ENCODE measurements around the gene BAIAP2.

BAIAP2 gene

GRCh38 chr17:81090361-81091136 lies 55.6 kb downstream of the BAIAP2 start:
- TF ChIP-seq CTCF (IDR thresholded peaks at IDR 0.05; ENCODE audit: low read depth, low read length, missing control alignments), result no peak
- no peak for DNase-seq (ENCODE audit: low read depth)
- H3K4me3 ChIP-seq (ENCODE audit: low read depth, low read length), result no peak overlapping the region
- in situ Hi-C loops (cut with HindIII; ENCODE audit: low sequenced_read_pairs), result loop anchor here (25.0 kb wide), 1 partner anchor 653 kb away; no protein-coding TSS in a partner anchor

GRCh38 chr17:81091154-81091553 lies 56.2 kb downstream of the BAIAP2 start:
- no peak for TF ChIP-seq CTCF (IDR thresholded peaks at IDR 0.05; ENCODE audit: low read depth, low read length, missing control alignments)

GRCh38 chr17:81091774-81092517 lies 57.0 kb downstream of the BAIAP2 start:
- H3K4me3 ChIP-seq (ENCODE audit: low read depth, low read length), result no peak overlapping the region
- in situ Hi-C loops (cut with HindIII; ENCODE audit: low sequenced_read_pairs), result loop anchor here (25.0 kb wide), 1 partner anchor 655 kb away; no protein-coding TSS in a partner anchor

More at GRCh38 chr17:81091154-81091553, 56.2 kb downstream of the BAIAP2 start:
- H3K4me3 ChIP-seq (ENCODE audit: low read depth, low read length), result no peak overlapping the region
- no peak for DNase-seq (ENCODE audit: low read depth)
- in situ Hi-C loops (cut with HindIII; ENCODE audit: low sequenced_read_pairs), result loop anchor here (25.0 kb wide), 1 partner anchor 654 kb away; no protein-coding TSS in a partner anchor

GRCh38 chr17:81092518-81093095 lies 57.7 kb downstream of the BAIAP2 start:
- DNase-seq (ENCODE audit: low read depth), result no peak
- no peak for TF ChIP-seq CTCF (IDR thresholded peaks at IDR 0.05; ENCODE audit: low read depth, low read length, missing control alignments)
- in situ Hi-C loops (cut with HindIII; ENCODE audit: low sequenced_read_pairs), result loop anchor here (25.0 kb wide), 1 partner anchor 655 kb away; no protein-coding TSS in a partner anchor
- no peak overlapping the region for H3K4me3 ChIP-seq (ENCODE audit: low read depth, low read length)

More at GRCh38 chr17:81091774-81092517, 57.0 kb downstream of the BAIAP2 start:
- TF ChIP-seq CTCF (IDR thresholded peaks at IDR 0.05; ENCODE audit: low read depth, low read length, missing control alignments), result no peak
- no peak for DNase-seq (ENCODE audit: low read depth)

- no peak overlapping the region for H3K4me3 ChIP-seq (ENCODE audit: low read depth, low read length)
- DNase-seq (ENCODE audit: low read depth), result no peak
- in situ Hi-C loops (cut with HindIII; ENCODE audit: low sequenced_read_pairs), result loop anchor here (25.0 kb wide), 1 partner anchor 657 kb away; no protein-coding TSS in a partner anchor
- no peak for TF ChIP-seq CTCF (IDR thresholded peaks at IDR 0.05; ENCODE audit: low read depth, low read length, missing control alignments)
These were observed 58.9 kb downstream of the BAIAP2 start for GRCh38 chr17:81093619-81094508.

Measured in astrocyte of the cerebellum (primary cell).